ENCODE results near the gene RTP2. TPM values are rescaled to one million over a fixed set of nuclear protein-coding genes. Genes with fewer than 3 reads are reported as not detected.

The RTP2 gene
- total RNA-seq, 1 donor from 2014 or later, result not detected

DNA sequence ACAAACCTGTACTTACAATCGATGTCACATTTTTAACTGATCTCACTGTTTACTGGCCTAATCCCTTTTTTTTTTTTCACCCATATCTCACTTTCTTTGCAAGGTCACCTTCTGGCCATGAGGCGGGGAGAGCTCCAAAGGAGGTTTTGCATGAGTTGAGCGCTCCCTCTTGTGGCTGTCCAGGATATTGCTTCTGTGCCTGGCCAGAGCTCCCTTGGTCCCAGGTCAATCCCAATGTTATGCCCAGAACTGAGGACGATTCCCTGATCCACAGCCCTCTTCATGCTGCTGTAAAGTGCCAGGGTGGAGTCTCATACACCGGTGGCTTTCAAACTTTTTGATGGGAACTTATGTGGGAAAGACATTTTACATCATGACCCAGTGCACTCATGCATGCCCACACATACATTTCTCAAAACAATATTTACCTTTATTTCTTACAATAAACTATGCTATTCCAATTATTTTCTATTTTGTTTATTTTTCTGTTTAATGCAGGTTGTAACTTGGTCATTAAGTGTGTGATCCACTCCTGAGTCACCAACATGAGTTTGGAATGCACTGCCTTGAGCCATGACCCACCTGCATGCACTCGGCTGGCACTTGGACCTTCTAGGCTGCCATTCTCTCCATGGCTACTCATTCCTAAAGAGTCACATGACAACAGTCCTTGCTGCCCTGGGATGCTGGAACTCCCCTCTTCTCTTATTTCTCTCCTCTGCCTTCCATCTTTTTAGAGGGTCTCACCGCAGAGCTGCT, 22.5 kb downstream of the RTP2 start:
- intact Hi-C loops (cut with micrococcal nuclease), result loop anchor here (1.0 kb wide), 4 partner anchors 34 to 460 kb away; no protein-coding TSS in a partner anchor

DNA sequence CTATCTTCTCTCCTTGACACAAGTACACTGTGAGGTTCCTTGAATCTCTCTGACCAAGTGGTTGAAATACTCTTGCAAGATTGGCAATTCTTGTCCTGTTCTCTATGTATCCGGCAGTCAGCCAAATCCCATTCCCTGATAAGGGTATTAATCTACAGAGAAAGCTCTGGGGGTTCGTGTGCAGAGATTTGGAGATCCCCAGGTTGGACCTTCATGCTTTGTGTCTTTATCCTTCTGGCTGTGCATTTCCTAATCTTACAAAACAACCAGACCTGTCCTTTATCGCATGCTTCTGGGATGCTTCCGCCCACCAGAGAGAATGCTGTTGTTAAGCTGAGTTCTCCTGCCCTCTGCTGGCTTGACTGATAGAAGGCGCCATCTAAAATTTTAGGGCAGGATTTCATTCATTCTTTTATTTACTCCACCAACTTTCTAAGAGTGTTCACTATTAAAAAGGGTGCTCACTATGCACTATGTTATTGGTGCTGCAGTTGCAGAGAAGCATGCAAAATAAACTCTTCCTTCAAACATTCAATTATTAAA, 23.6 kb downstream of the RTP2 start:
- intact Hi-C loops (cut with micrococcal nuclease), result loop anchor here (1.0 kb wide), 4 partner anchors 36 to 458 kb away; no protein-coding TSS in a partner anchor

DNA sequence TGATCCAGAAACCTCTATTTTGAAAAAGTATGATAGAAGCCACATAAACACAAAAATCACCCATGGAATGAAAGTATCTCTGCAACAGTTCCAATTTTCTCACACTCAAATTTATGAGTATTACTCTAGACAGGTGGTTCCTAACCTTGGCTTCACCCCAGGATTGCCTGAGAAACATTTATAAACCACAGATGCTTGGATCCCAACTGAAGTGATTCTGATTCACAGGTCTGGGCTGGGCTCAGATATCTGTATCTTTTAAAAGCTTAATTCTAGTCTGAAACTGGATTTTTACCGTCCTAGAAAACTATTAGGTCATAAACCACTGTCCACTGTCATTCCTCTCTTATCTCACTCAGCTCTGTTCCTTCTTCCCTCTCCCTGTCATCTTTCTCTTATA, 24.8 kb downstream of the RTP2 start:
- intact Hi-C loops (cut with micrococcal nuclease), result no loop called here

DNA sequence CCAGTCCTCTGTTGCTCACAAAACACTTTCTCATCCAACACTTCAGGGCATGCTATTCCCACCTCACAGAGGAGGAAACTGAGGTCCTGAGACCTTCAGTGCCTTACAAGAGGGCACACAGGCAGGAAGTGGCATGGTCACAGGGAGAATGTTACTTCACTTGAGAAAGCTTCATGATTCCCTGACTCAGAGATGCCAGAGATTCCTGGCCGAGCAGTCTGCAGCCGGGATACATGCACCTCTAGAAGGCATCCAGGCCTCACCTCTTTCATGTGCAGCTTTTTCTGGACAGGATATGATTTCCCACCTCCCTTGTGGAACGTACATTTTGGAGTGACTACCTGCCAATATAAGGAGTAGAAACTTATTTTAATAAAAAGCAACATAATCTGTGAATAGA, 29.3 kb downstream of the RTP2 start:
- intact Hi-C loops (cut with micrococcal nuclease), result no loop called here

DNA sequence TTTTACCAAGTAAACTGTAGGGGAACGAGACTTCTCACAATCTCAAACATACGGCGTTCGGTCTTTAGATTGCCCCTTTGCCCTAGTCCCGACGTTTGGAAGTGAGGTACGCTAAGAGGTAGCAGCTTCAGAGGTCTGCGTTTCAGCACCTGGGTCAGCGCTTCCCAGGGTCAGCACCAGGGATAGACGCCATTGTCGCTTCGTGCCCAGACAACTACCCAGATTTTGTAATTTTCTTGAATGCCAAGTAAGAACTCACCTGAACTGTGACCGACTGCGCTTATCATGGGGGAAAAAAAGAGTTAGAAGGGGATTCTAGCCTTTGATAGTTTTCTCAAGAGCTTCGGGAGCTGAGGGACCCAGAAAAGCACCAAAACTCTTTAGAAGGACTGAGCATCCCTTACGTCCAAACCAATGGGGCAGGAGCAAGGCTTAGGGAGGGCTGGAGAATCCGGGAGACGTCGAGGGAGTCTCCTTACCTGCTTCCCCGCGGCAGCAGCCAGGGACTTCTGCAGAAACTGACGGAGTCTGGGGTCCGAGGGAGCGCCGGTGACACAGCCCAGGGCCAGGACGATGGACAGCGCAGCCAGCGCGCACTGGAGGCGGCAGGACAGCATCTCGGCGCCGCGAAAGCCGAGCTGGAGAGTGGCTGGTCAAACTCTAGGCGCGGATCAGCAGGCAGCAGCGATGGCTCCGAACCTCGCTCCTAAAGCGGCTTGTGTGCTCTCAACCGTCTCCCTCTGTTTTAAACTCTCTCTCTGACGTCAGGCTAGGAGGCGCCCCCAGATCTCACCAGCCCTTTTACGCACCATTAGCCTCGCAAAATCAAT, 32.5 kb downstream of the RTP2 start, which contains the start of gene SST:
Gene SST, minus strand, starts transcription at position 720 of the 830 bp plus-strand sequence. Its CDS starts 103 bp downstream, at position 617.
- intact Hi-C loops (cut with micrococcal nuclease), result no loop called here

DNA sequence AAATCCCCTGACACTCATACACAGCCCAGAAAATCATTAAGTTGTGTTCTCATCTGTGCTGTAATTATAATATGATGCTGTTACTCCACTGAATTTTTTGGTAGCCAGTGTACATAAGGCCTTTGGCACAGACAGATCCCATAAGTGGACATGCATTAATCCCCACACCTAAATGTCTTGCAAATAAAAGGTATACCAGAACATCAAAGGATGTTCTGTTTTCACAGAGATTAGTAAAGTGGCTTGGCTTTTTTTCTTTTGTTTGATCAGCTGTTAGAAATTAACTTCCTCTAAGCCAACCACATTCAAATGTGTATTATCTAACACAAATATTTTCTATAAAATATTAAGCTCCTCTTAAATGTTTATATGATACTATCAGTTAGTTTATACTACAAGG, 34.8 kb downstream of the RTP2 start:
- intact Hi-C loops (cut with micrococcal nuclease), result no loop called here

DNA sequence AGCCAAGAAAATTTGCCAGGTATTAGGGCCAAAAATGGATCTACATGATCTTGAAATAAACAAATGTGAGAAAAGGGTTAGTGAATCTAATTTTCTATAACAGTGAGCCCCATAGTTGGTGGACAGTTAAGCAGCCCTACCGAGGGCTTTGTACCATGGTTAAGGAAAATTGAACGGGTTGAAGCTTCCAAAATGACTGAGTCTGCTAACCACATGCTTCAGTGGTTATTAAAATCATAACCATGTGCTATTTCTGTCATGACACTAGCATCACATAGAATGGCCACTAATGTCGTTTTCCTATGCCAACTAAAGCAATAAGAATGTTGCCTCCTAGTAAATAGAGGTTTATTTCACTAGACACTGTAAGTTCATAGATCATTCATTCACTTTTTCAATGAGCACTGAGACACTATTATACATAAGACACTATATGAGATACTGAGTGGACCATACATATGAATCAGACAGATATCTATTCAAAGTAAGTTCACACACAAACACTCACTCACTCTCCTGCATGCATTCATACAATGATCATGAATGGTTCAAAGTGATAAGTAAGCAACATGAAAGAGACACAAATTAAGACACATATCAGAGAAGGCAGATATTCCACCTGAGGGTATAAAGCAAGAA, 36.5 kb downstream of the RTP2 start:
- intact Hi-C loops (cut with micrococcal nuclease), result no loop called here

DNA sequence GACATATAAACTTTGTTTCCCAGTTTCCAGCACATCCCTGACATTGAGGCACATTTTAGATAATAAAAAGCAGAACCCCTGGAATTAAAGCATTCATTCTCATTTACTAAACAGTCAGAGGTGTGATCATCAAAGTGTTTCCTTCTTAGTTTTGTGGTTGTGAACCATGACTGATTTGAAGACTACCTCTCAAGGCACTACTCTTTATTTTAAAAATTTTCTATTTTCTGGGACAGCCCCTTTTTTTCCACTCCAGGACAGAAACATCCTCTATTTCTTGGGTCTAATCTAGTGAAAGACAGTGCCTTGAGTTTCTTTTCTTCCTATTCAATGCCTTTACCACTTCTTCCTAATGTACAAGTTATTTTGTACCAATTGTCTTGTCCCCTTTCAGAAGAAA, 37.3 kb downstream of the RTP2 start:
- intact Hi-C loops (cut with micrococcal nuclease), result no loop called here

DNA sequence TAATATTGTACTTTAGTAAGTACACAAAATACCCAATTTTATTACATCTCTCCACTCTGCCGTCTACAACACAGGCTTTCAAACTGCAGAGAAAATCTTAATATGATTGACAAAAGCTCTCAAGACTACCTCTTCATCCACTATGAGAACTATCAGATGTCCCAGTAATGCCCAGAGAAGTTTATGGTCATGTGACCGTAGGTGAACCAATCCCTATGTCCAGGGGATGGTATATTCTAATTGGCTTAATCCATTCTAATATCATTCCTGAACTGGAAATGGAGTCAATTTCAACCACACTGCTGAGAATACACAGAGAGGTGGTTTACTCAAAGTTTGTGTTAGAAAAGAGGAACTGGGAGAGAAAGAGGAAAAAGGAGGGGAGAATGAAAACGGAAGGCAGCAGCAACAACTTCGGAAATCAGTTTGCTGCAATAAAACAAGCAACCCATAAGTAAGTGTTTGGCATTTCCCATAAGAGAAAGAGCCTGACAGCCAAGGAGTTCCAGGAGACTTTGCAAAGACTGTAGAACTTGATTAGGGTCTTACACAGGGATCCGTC, 39.4 kb downstream of the RTP2 start:
- intact Hi-C loops (cut with micrococcal nuclease), result no loop called here

DNA sequence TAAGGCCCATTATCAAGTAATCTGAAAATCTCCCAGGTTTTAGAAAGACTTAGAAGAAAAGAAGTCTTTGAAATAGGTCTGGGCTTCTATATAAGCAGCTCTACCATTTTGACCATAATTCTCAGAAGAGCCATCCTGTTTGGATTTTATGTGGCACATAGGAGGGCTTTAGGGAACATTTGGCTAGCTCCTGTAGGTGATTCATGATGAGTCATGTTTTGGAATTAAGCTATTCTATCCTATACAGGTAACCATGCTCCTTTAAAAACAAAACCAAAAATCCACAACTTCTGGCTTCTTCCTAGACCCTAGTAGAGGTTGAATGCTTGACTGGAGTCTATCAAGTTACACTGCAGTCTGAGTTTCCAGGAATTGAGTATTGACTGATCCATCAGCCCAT, 41.1 kb downstream of the RTP2 start:
- intact Hi-C loops (cut with micrococcal nuclease), result no loop called here

DNA sequence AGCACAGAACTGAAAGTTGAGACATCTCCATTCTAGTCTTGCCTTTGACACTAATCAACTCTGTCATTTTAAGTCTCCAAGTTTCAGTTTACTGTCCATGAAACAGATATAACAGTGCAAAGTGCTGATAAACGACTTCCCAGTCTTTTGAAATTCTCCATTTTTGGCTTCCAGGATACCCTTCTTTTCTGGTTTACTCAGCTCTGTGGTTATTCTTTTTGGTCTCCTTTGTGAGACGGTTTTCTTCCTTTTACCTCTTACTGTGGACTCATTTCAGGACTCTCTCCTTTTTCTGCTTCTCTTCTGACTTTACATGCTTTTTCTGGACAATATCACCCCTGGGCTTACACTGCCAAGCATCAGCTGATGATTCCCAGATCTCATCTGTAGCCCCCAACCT, 51.1 kb downstream of the RTP2 start:
- intact Hi-C loops (cut with micrococcal nuclease), result no loop called here

Other genes with a start within 250 kb of the RTP2 start
- not detected in 2 replicates for gene SST, start 32.2 kb downstream of the RTP2 start, total RNA-seq
- 24.1 TPM in 2 replicates for gene BCL6, start 42.9 kb upstream of the RTP2 start, total RNA-seq